PFSK-1 (cell line): ENCODE data around the gene KCNIP4.

ENCODE experiments used
- FOXP2 ChIP-seq: optimal IDR thresholded peaks from 2 replicates; pipeline ENCODE3; 2011; ENCODE audit warnings: borderline replicate concordance, control low read depth, inconsistent platforms; ENCODE audit not compliant: insufficient read depth; ENCODE audit errors: extremely low read length, extremely low read depth
- POLR2AphosphoS5 ChIP-seq: IDR thresholded peaks from 2 replicates; pipeline ENCODE4 v1.6.1; 2012; ENCODE audit warnings: low read depth, mild to moderate bottlenecking, control low read depth, low read length, moderate library complexity
- REST ChIP-seq, 2 experiments: IDR thresholded peaks; 2 replicates each; pipeline versions ENCODE4 v1.6.1 to v1.8.0; 2011 to 2012; ENCODE audit warnings: low read depth in 2 of 2, low read length in 2 of 2, control low read depth in 1 of 2, inconsistent platforms in 1 of 2, mild to moderate bottlenecking in 1 of 2, moderate library complexity in 1 of 2; ENCODE audit not compliant: insufficient read depth in 1 of 2
- SIN3A ChIP-seq: IDR thresholded peaks from 2 replicates; pipeline ENCODE4 v1.6.1; 2012; ENCODE audit warnings: mild to moderate bottlenecking, low read length, moderate library complexity, borderline replicate concordance; ENCODE audit not compliant: insufficient read depth
- TAF1 ChIP-seq: IDR thresholded peaks from 2 replicates; pipeline ENCODE4 v1.6.1; 2012; ENCODE audit warnings: low read length, control low read depth, borderline replicate concordance; ENCODE audit not compliant: insufficient read depth

KCNIP4 gene

GRCh38 chr4:20787940-20788665 lies 1160.5 kb downstream of the KCNIP4 start:
- TF ChIP-seq REST (IDR thresholded peaks at IDR 0.05; ENCODE audit: insufficient read depth in 1 of 2, low read depth in 2 of 2, low read length in 2 of 2) = no peak
- no peak for TF ChIP-seq SIN3A
- no peak for TF ChIP-seq POLR2AphosphoS5
- no peak for TF ChIP-seq FOXP2
- no peak for TF ChIP-seq TAF1

- no peak for TF ChIP-seq FOXP2
- no peak for TF ChIP-seq REST (IDR thresholded peaks at IDR 0.05; ENCODE audit: insufficient read depth in 1 of 2, low read depth in 2 of 2, low read length in 2 of 2)
- no peak for TF ChIP-seq SIN3A
- TF ChIP-seq POLR2AphosphoS5 = no peak
- no peak for TF ChIP-seq TAF1
These were observed 1169.7 kb downstream of the KCNIP4 start for GRCh38 chr4:20778896-20779295.

- TF ChIP-seq FOXP2 (no peak), TAF1 (no peak), POLR2AphosphoS5 (no peak), SIN3A (no peak), REST (IDR thresholded peaks at IDR 0.05; ENCODE audit: insufficient read depth in 1 of 2, low read depth in 2 of 2, low read length in 2 of 2) (no peak)
These were observed 1175.2 kb downstream of the KCNIP4 start for GRCh38 chr4:20773144-20773997.

- TF ChIP-seq TAF1 = no peak
- TF ChIP-seq FOXP2 = no peak
- TF ChIP-seq POLR2AphosphoS5 = no peak
- TF ChIP-seq REST (IDR thresholded peaks at IDR 0.05; ENCODE audit: insufficient read depth in 1 of 2, low read depth in 2 of 2, low read length in 2 of 2) = no peak
- TF ChIP-seq SIN3A = no peak
These were observed 1184.1 kb downstream of the KCNIP4 start for GRCh38 chr4:20764366-20764992.
